GM12801 (cell line): ENCODE results near the gene HTR3C.

Experiments
- TF ChIP-seq, protein P1 (sequence below): IDR thresholded peaks from one replicate; pipeline ENCODE4 v1.5.1; 2011; ENCODE audit warnings: control low read depth; ENCODE audit not compliant: insufficient read length; ENCODE audit errors: extremely low read depth

HTR3C gene

DNA sequence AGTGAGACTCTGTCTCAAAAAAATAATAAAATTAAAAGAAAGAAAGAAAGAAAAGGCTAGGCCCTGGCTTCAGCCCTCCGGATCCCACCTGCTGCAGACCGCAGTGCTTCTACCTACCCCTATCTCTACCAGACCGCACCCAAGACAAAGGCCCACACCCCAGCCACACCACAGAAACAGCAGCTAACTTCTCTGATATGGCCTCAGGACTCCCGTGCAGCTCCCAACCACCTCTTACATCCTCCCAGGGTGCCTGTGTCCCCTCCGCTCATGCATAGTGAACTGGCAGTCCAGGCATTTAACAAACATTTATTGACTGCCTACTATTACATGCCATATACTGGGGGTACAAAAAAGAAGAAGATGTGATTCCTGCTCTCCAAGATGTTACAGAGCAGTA is 6.9 kb upstream of the HTR3C start:
- TF ChIP-seq, protein P1, sequence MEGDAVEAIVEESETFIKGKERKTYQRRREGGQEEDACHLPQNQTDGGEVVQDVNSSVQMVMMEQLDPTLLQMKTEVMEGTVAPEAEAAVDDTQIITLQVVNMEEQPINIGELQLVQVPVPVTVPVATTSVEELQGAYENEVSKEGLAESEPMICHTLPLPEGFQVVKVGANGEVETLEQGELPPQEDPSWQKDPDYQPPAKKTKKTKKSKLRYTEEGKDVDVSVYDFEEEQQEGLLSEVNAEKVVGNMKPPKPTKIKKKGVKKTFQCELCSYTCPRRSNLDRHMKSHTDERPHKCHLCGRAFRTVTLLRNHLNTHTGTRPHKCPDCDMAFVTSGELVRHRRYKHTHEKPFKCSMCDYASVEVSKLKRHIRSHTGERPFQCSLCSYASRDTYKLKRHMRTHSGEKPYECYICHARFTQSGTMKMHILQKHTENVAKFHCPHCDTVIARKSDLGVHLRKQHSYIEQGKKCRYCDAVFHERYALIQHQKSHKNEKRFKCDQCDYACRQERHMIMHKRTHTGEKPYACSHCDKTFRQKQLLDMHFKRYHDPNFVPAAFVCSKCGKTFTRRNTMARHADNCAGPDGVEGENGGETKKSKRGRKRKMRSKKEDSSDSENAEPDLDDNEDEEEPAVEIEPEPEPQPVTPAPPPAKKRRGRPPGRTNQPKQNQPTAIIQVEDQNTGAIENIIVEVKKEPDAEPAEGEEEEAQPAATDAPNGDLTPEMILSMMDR = no peak

DNA sequence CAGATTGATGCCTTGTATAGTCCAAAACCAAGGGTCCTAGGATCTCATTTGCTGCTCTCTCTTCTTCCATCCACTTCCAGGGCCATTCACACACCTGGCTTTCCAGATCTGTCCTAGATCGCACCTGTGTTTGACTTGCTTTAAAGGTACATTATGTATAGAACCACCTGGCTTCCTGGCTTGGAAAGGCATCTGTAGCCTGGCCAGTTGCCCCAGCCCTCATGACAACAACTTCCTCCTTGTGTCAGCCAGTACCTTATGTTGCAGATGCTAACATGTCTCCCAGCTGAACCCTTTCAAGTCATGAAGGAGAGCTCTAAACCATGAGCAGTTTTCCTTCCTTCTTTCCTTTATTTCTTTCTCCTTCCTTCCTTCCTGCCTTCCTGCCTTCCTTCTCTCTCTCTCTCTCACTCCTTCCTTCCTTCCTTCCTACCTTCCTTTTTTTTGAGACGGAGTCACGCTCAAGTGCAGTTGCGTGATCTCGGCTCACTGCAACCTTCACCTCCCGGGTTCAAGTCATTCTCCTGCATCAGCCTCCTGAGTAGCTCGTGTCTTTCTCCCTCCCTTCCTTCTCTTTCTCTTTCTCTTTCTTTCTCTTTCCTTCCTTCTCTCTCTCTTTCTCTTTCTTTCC is 2.5 kb upstream of the HTR3C start:
- TF ChIP-seq, protein P1 = no peak

DNA sequence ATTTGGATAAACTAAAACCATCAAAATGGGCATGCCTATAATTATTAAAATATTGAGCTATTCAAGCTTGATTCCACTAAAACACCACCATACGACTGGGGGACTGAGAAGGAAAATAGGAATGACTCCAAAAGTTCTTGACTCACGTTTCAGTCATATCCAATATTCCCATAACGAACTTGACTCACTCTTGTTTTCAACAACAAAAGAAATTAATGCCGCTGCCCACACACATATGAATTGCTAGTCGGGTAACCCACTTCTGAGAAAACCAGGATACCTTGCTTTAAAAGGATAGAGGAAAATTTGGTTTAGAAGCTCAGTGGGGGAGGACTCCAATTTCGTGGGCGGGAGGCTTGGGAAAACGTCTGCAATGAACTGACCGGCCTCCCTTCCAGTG is 5.2 kb downstream of the HTR3C start:
- TF ChIP-seq, protein P1 = no peak

DNA sequence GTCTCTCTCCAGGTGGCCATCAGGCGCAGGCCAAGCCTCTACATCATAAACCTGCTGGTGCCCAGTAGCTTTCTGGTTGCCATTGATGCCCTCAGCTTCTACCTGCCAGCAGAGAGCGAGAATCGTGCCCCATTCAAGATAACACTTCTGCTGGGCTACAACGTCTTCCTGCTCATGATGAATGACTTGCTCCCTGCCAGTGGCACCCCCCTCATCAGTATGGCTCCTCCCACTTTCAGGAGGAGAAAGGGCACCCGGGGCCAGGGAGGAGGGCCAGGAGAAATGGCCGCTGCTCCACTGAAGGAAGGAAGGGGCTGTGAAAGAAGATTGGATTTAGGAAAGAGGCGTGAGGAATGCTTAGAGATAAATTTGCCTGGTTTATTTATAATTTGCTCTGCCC is 6.6 kb downstream of the HTR3C start:
- TF ChIP-seq, protein P1 = no peak

DNA sequence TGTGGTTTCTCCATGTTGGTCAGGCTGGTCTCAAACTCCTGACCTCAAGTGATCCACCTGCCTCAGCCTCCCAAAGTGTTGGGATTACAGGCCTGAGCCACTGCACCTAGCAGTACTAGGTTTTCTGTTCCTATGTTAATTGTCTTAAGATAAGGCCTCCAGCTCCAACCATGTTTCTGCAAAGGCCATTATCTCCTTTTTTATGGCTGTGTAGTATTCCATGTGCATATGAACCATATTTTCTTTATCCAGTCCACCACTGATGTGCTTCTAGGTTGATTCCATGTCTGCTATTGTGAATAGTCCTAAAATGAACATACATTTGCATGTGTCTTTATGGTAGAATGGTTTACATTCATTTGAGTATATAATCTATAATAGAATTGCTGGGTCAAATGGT is 9.8 kb downstream of the HTR3C start:
- TF ChIP-seq, protein P1 = no peak

DNA sequence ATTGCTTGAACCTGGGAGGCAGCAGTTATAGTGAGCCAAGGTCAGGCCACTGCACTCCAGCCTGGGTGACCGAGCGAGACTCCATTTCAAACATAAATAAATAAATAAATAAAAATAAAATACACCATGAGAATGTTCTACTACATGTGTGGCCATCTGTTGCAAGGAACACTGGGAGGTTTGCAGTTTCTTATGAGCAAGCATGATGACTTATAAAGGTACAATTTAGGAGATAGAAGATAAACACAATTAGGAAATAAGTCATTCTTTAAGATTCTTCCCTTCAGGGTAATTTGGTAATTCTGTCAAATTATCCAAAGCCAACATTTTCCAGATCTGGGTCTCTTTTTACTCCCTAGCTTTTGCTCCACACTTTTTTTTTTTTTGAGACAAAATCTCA is 13.4 kb downstream of the HTR3C start:
- TF ChIP-seq, protein P1 = no peak

DNA sequence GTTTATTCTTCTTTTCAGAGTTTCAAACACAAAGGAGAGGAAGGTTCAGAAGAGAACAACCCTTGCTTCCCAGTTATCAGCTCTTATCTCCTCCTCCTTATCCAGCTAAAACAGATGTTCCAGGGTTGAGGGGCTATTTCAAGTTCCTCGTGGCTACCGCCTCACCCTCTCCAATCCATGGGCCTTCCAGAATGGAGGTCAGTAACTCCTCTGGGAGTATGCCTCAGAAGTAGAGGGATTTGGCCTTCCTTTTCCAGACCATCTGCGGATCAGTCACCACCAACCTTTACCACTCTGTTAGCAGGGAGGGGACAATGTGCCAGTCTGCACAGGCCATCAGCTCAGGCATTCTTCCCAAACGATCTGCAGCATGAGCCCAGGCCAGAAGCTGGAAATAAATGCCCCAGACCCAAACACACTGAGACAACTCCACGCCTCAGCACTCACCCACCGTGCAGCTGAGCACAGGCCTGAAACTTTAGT is 14.8 kb downstream of the HTR3C start:
- TF ChIP-seq, protein P1 = no peak
